HFFc6 (cell line): ENCODE results near the gene CDK17. TPM values are rescaled to one million over a fixed set of nuclear protein-coding genes. Genes with fewer than 3 reads are reported as not detected.
A peak's percentile ranks its signal among the peaks of the same experiment; 100 is the strongest.

ENCODE experiments used
- DNase-seq: peaks from one replicate; pipeline ENCODE4 v3.0.0-alpha.2; 2018
- H3K27ac Mint-ChIP-seq: 2 replicates; pipeline ENCODE4 v1.8.0; 2020; ENCODE audit warnings: mild to moderate bottlenecking, mixed read lengths
- H3K27me3 Mint-ChIP-seq: 2 replicates; pipeline ENCODE4 v1.8.0; 2021; ENCODE audit warnings: mild to moderate bottlenecking, moderate library complexity, mixed read lengths; ENCODE audit not compliant: insufficient read depth
- H3K36me3 Mint-ChIP-seq: 2 replicates; pipeline ENCODE4 v1.8.0; 2021; ENCODE audit warnings: low read depth, mixed read lengths
- H3K4me1 Mint-ChIP-seq: 2 replicates; pipeline ENCODE4 v1.8.0; 2020; ENCODE audit warnings: low read depth, mixed read lengths
- H3K4me3 Mint-ChIP-seq: 2 replicates; pipeline ENCODE4 v1.8.0; 2020; ENCODE audit warnings: mild to moderate bottlenecking, moderate library complexity, mixed read lengths
- H3K9me3 Mint-ChIP-seq: 2 replicates; pipeline ENCODE4 v1.8.0; 2020; ENCODE audit warnings: mild to moderate bottlenecking, mixed read lengths
- CTCF ChIP-seq: fragments of 200-600 bp; sonication (generic); IDR thresholded peaks from 2 replicates; pipeline ENCODE4 v1.5.0; 2021; ENCODE audit warnings: antibody characterized with exemption, mild to moderate bottlenecking
- total RNA-seq, 6 experiments: library from RNA; stranded (reverse); fragmentation: NEBNext Ultra II Directional; extraction: Animal tissue kit (Norgen Biotek cat#: 25700); gene quantifications; 2 replicates in 1 of 6; 3 replicates in 5 of 6; pipeline ENCODE4 v1.2.3, GENCODE V29; 2021

CDK17 gene
- total RNA-seq, 6 experiments from 2014 or later: 24.6 to 28.8 (median 26.5) TPM

DNA sequence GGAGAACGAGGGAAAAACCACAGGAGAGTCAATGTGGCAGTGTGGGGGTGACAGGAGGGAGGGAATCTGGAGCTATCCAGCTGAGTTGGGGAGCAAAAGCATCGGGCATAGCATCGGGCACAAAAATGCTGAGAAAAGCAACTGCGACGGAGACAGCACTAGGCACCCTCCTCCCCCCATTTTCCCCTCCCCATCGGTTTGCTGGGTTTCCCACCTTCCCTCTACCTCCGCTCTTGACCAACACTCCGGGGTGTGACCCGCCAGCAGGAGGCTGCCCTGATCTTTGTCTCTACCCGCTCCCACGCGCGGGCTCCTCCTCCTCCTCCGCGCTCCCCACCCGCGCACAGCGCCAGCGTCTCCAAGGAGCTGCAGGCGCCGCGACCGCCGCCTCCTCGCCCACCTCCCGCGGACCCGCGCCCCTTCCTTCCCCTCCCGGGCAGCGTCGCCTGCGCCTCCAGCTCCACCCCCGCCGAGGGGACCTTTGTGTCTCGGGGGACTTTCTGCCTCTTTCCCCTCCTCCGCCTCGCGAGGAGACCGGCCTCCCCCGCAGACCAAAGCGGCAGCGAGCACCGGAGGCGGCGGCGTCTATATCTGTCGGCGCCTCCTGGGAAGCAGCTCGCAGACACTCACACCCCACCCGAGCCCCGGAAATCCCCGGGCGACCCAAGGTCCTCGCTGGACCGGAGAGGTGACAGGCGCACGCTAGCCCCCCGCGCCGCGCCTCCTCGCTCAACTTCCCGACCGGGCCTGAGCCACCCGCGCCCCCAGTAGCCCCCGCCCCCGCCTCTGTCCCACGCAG, 920 bp downstream of the CDK17 start:
- Mint-ChIP-seq H3K4me1 (peaks cover 51% of the 10 kb centered on the region), H3K9me3 (no peaks in the 10 kb centered on the region), H3K36me3 (0 out of 2 replicates have a peak, but pooled peaks cover 4% of the 10 kb centered on the region), H3K4me3 (peak overlapping the region; percentile 97), H3K27me3 (peaks cover 2% of the 10 kb centered on the region; the same call in 1 of the 2 replicates), H3K27ac (peak overlapping the region; percentile 92)
- DNase-seq: peak; percentile 50
- TF ChIP-seq CTCF: peak; percentile 63

DNA sequence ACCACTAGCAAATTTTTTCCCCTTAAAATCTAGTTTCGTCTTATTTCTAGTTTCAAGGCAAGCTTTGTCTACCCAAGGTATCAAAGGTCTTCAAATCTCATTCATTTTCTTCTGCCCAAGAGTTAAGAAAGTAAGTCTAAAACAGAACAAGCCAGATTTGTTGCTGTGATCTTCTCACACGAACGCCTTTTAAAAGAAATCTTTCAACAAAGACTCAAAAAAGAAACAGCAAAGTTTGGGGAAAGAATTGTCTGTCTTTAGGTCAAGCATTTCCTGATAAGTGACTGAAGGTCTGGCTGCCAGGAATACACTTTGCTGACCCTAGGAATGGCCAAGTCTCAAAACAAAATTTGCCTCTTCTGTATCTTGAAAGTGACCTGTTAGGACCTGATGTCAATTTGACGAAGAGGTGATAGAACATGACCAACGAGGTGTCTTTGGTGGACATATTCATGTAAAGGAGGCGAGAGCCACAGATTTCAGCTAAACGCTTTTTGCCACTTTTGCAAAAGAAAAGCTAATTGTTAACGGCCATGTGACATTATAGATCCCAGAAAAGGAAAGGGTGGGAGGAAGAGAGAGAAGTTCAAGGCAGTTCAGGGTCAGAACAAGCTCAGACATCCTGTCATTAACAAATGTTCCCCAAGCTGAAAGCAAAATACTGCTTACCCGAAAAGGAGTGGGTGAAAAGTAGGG, 1.7 kb downstream of the CDK17 start:
- Mint-ChIP-seq H3K27me3 (peaks cover 2% of the 10 kb centered on the region; the same call in 1 of the 2 replicates), H3K27ac (peak overlapping the region; percentile 92), H3K4me1 (peaks cover 50% of the 10 kb centered on the region), H3K4me3 (peak overlapping the region; percentile 97), H3K36me3 (0 out of 2 replicates have a peak, but pooled peaks cover 4% of the 10 kb centered on the region), H3K9me3 (no peaks in the 10 kb centered on the region)
- no peak for DNase-seq
- TF ChIP-seq CTCF: no peak

DNA sequence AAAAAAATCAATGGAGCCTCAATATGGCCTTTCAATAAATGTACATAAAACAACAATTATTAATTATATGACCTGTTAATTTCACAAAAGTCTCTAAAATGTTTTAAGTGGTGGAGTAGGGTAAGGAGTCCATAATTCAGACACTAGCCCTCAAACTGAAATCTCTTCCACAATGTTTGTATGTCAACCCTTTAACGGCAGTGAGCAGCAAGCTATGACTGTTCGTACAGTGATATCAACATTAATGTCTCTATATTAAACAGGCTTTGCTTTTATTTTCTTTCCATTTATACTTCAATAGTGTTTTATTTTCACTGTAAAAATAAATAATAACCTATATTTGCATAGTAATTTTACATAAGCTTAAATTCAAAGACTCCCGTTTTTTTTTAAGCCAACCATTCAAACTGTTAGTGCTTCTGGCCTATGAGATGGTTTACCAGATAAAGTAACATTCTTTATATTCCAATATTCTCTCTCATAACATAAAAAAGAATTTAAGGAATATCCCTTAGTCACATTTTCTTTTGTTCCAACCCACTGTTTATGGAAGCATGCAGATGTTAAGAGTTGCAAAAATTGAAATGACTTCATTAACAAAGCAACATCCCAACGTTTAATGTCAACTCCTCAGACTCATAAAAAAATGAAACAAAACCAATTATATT, 2.3 kb downstream of the CDK17 start:
- Mint-ChIP-seq H3K36me3 (0 out of 2 replicates have a peak, but pooled peaks cover 4% of the 10 kb centered on the region), H3K27me3 (peaks cover 2% of the 10 kb centered on the region; the same call in 1 of the 2 replicates), H3K27ac (peak overlapping the region; percentile 92), H3K9me3 (no peaks in the 10 kb centered on the region), H3K4me3 (peak overlapping the region; percentile 97), H3K4me1 (peaks cover 50% of the 10 kb centered on the region)
- no peak for TF ChIP-seq CTCF
- no peak for DNase-seq

- Mint-ChIP-seq H3K36me3 (0 out of 2 replicates have a peak, but pooled peaks cover 4% of the 10 kb centered on the region), H3K27me3 (peaks cover 2% of the 10 kb centered on the region; the same call in 1 of the 2 replicates), H3K27ac (peak overlapping the region; percentile 16; the same call in 1 of the 2 replicates), H3K9me3 (no peaks in the 10 kb centered on the region), H3K4me3 (peak overlapping the region; percentile 97), H3K4me1 (peaks cover 60% of the 10 kb centered on the region)
- TF ChIP-seq CTCF: no peak
- DNase-seq: no peak
These were observed 3.3 kb downstream of the CDK17 start for GRCh38 chr12:96396914-96397313.

GRCh38 chr12:96396209-96396608, 4.0 kb downstream of the CDK17 start:
- no peaks in the 10 kb centered on the region for H3K9me3 Mint-ChIP-seq
- no peak overlapping the region for H3K4me3 Mint-ChIP-seq
- TF ChIP-seq CTCF: no peak
- H3K36me3 Mint-ChIP-seq: 0 out of 2 replicates have a peak, but pooled peaks cover 10% of the 10 kb centered on the region
- H3K27ac Mint-ChIP-seq: no peak overlapping the region
- H3K4me1 Mint-ChIP-seq: peaks cover 58% of the 10 kb centered on the region
- no peak for DNase-seq
- peaks cover 2% of the 10 kb centered on the region; the same call in 1 of the 2 replicates for H3K27me3 Mint-ChIP-seq
